Measurements from ENCODE around the gene UPK3A.
A peak's percentile ranks its signal among the peaks of the same experiment; 100 is the strongest.

The UPK3A gene

DNA sequence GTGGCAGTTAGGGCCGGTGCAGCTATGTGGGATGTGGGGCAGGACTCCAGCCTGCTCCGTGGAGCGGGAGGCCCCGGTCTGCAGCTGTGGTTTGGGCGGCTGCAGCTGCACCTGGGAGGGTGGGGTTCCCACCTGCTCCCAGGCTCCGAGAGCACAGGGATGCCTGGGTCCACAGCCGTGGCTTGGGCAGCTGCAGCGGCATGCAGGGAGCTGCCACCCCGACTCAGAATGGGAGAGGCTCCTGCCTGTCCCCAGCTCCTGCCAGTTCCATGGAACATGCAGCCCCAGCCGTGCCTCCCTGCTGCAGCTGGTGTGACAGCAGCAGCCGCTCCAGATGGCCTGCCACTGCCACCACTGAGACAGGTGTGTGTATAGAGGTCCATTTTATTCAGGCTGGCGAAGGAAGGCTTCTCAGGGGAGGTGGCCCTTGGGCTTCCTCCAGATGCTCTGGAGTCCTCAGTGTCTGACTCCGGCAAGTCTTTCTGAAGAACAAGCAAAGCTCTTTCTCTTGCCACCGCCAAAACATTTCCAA lies 21.8 kb upstream of the UPK3A start:
- H3K27me3 ChIP-seq (ENCODE audit: control insufficient read depth in 3 of 3, insufficient read depth in 3 of 3, low read depth in 1 of 3, low read length in 3 of 3): peaks cover 0 to 19% (median 0%) of the 10 kb centered on the region in 3 experiments
- H4K91ac ChIP-seq (ENCODE audit: low read depth, low read length, poor library complexity): no peak overlapping the region
- H3K9ac ChIP-seq (ENCODE audit: low read depth, low read length, poor library complexity): no peak overlapping the region
- peak overlapping the region; percentile 47 for H2AK5ac ChIP-seq (ENCODE audit: low read depth, low read length)
- no peak overlapping the region for H3K4me3 ChIP-seq (ENCODE audit: low read length in 2 of 2)
- H3K4me2 ChIP-seq (ENCODE audit: insufficient read depth, low read length, poor library complexity, severe bottlenecking): no peak overlapping the region
- H2BK5ac ChIP-seq (ENCODE audit: low read length): no peak overlapping the region
- no peak overlapping the region for H2BK12ac ChIP-seq (ENCODE audit: low read length)
- H3K4me1 ChIP-seq (ENCODE audit: control insufficient read depth in 2 of 2, insufficient read depth in 1 of 2, low read depth in 1 of 2, low read length in 2 of 2): peaks cover 1 to 7% of the 10 kb centered on the region in 2 donors
- no peaks in the 10 kb centered on the region for H3K9me3 ChIP-seq (replicated peaks in 1 of 2; ENCODE audit: control insufficient read depth in 2 of 2, insufficient read depth in 1 of 2, low read depth in 1 of 2, low read length in 2 of 2)
- no peak overlapping the region for H3K14ac ChIP-seq (ENCODE audit: low read length)
- H2BK120ac ChIP-seq (ENCODE audit: low read depth, low read length): no peak overlapping the region
- H2AFZ ChIP-seq (ENCODE audit: low read length): no peak overlapping the region
- no peaks in the 10 kb centered on the region for H3K36me3 ChIP-seq (replicated peaks in 1 of 2; ENCODE audit: control insufficient read depth in 2 of 2, insufficient read depth in 2 of 2, low read length in 2 of 2)
- no peak overlapping the region for H4K8ac ChIP-seq (ENCODE audit: low read depth, low read length)
- no peak overlapping the region for H3K4ac ChIP-seq (ENCODE audit: low read length)
- DNase-seq (ENCODE audit: low spot score): no peak
- H2BK15ac ChIP-seq (ENCODE audit: low read length): peak overlapping the region; percentile 17
- no peak overlapping the region for H3K23ac ChIP-seq (ENCODE audit: low read depth, low read length, poor library complexity)
- no CpG with 5 or more reads among the region's 14 CpGs for WGBS, 2 donors (ENCODE audit: extremely low coverage in 2 of 2, insufficient read length in 2 of 2, insufficient replicate concordance in 1 of 2)
- H3K27ac ChIP-seq (replicated peaks; ENCODE audit: low read length): no peak overlapping the region
- peak overlapping the region; percentile 8 for H3K18ac ChIP-seq (ENCODE audit: low read length)
- no peaks in the 10 kb centered on the region for H3K79me1 ChIP-seq (ENCODE audit: low read depth, low read length)

DNA sequence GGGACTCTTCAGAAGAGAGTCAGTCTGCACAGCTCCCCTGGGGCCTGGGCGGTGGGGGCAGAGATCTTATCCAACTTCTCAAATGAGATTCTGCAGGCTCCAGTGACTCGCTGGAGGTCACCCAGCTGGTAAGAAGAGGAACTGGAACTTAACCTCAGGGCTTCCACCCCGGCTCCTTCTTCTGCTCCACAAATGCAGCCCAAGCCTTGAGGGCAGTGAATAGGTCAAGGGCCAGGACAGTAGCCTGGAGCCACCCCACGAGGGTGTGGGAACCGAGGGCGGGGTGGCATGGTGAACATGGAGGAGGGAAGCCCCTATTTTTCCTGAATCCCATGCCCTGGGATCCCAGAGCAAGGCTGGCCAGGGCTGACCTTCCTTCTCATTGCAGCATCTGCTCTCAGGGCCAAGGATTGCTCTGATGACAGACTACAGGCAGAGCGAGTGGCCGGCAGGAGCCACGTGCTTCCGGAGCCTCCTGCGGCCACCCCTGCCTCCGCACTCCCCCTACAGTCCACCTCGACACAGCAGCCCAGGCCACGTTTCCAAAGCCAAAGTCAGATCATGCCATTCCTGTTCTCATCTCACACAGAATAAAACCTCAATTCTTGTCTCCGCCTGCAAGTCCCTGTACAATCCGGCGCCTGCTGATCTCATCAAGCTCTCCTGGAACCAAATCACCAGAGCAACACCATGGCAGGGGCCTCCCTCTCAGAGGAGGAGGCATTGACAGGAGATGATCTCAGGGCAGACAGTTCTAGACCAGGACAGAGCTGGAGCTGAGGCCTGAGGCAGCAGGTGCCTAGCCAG lies 21.1 kb upstream of the UPK3A start:
- WGBS, 2 donors (ENCODE audit: extremely low coverage in 2 of 2, insufficient read length in 2 of 2, insufficient replicate concordance in 1 of 2): no CpG with 5 or more reads among the region's 17 CpGs
- Histone ChIP-seq H3K4ac (ENCODE audit: low read length) (no peak overlapping the region), H3K36me3 (replicated peaks in 1 of 2; ENCODE audit: control insufficient read depth in 2 of 2, insufficient read depth in 2 of 2, low read length in 2 of 2) (no peaks in the 10 kb centered on the region), H3K23ac (ENCODE audit: low read depth, low read length, poor library complexity) (no peak overlapping the region), H2BK120ac (ENCODE audit: low read depth, low read length) (no peak overlapping the region), H2AFZ (ENCODE audit: low read length) (peak overlapping the region; percentile 90), H2BK12ac (ENCODE audit: low read length) (no peak overlapping the region), H3K9ac (ENCODE audit: low read depth, low read length, poor library complexity) (no peak overlapping the region), H2BK5ac (ENCODE audit: low read length) (no peak overlapping the region), H3K18ac (ENCODE audit: low read length) (peak overlapping the region; percentile 15), H2BK15ac (ENCODE audit: low read length) (peak overlapping the region; percentile 17), H4K8ac (ENCODE audit: low read depth, low read length) (no peak overlapping the region), H2AK5ac (ENCODE audit: low read depth, low read length) (peak overlapping the region; percentile 47), H4K91ac (ENCODE audit: low read depth, low read length, poor library complexity) (no peak overlapping the region), H3K79me1 (ENCODE audit: low read depth, low read length) (no peaks in the 10 kb centered on the region), H3K4me2 (ENCODE audit: insufficient read depth, low read length, poor library complexity, severe bottlenecking) (no peak overlapping the region), H3K27me3 (ENCODE audit: control insufficient read depth in 3 of 3, insufficient read depth in 3 of 3, low read depth in 1 of 3, low read length in 3 of 3) (peaks cover 0 to 19% (median 0%) of the 10 kb centered on the region in 3 experiments), H3K9me3 (replicated peaks in 1 of 2; ENCODE audit: control insufficient read depth in 2 of 2, insufficient read depth in 1 of 2, low read depth in 1 of 2, low read length in 2 of 2) (no peaks in the 10 kb centered on the region), H3K14ac (ENCODE audit: low read length) (no peak overlapping the region), H3K4me3 (ENCODE audit: low read length in 2 of 2) (no peak overlapping the region), H3K4me1 (ENCODE audit: control insufficient read depth in 2 of 2, insufficient read depth in 1 of 2, low read depth in 1 of 2, low read length in 2 of 2) (peaks cover 1 to 7% of the 10 kb centered on the region in 2 donors), H3K27ac (replicated peaks; ENCODE audit: low read length) (no peak overlapping the region)
- DNase-seq (ENCODE audit: low spot score): no peak

DNA sequence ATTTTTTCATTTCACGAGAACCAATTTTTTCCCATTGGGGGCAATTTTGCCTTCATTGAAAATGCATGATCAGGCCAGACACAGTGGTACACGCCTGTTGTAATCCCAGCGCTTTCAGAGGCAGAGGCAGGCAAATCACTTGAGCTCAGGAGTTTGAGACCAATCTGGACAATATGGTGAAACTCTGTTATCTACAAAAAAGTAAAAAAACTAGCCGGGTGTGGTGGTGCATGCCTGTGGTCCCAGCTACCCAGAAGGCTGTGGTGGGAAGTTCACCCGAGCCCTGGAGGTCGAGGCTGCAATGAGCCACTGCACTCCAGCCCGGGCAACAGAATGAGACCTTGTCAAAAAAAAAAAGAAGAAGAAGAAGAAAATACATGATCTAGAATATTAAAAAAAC lies 19.2 kb upstream of the UPK3A start:
- H2BK15ac ChIP-seq (ENCODE audit: low read length): no peak overlapping the region
- no CpG with 5 or more reads among the region's 7 CpGs for WGBS, 2 donors (ENCODE audit: extremely low coverage in 2 of 2, insufficient read length in 2 of 2, insufficient replicate concordance in 1 of 2)

DNA sequence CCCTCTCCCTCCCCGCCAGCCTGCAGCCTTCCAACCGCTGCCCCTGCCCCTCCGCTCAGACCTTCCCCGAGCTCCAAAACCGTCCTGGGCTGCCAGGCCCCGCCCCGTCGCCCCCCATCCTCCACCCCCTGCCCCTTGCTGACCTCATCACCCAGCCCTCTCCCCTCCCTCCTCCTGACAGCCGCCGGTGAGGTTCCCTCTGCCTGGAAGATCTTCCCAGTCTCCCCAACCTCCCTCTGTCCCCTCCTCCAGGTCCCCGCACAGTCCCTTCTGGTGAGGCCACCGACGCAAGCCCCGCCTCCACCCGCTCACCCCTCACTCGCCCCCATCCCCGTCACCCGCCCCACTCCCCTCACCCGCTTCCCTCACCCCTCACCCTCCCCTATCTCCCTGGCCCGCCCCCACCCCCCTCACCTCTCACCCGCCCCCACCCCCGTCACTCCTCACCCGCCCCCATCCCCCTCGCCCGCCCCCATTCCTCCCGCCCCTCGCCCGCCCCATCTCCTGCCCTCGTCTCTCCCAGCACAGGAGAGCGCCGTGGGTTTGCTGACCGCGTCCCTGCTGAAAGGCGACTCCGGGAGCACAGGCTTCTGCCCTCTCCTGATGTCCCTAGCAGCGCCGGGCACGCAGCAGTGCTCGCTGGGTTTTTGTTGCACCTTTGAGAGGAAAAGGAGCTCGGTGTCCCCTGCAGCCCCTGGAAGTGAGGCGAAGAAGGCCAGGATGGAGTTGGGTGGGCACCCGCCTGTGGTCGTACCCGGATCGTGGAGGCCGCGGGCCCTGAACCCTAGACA lies 16.4 kb upstream of the UPK3A start:
- Histone ChIP-seq H2AK5ac (ENCODE audit: low read depth, low read length) (no peak overlapping the region), H3K4me1 (ENCODE audit: control insufficient read depth in 2 of 2, insufficient read depth in 1 of 2, low read depth in 1 of 2, low read length in 2 of 2) (peaks cover 8 to 12% of the 10 kb centered on the region in 2 donors), H3K79me1 (ENCODE audit: low read depth, low read length) (peaks cover 1% of the 10 kb centered on the region), H3K9me3 (replicated peaks in 1 of 2; ENCODE audit: control insufficient read depth in 2 of 2, insufficient read depth in 1 of 2, low read depth in 1 of 2, low read length in 2 of 2) (no peaks in the 10 kb centered on the region), H3K4me3 (ENCODE audit: low read length in 2 of 2) (peak overlapping the region; percentile 64 to 82), H3K4ac (ENCODE audit: low read length) (no peak overlapping the region), H3K27ac (replicated peaks; ENCODE audit: low read length) (peak overlapping the region; percentile 93), H2BK120ac (ENCODE audit: low read depth, low read length) (no peak overlapping the region), H4K91ac (ENCODE audit: low read depth, low read length, poor library complexity) (no peak overlapping the region), H3K18ac (ENCODE audit: low read length) (peak overlapping the region; percentile 99), H3K9ac (ENCODE audit: low read depth, low read length, poor library complexity) (peak overlapping the region; percentile 83), H4K8ac (ENCODE audit: low read depth, low read length) (no peak overlapping the region), H2BK5ac (ENCODE audit: low read length) (peak overlapping the region; percentile 84), H2BK12ac (ENCODE audit: low read length) (no peak overlapping the region), H2AFZ (ENCODE audit: low read length) (peak overlapping the region; percentile 100), H3K23ac (ENCODE audit: low read depth, low read length, poor library complexity) (peak overlapping the region; percentile 77), H3K4me2 (ENCODE audit: insufficient read depth, low read length, poor library complexity, severe bottlenecking) (peak overlapping the region; percentile 91), H3K36me3 (replicated peaks in 1 of 2; ENCODE audit: control insufficient read depth in 2 of 2, insufficient read depth in 2 of 2, low read length in 2 of 2) (no peaks in the 10 kb centered on the region), H3K27me3 (ENCODE audit: control insufficient read depth in 3 of 3, insufficient read depth in 3 of 3, low read depth in 1 of 3, low read length in 3 of 3) (peaks cover 0 to 37% (median 8%) of the 10 kb centered on the region in 3 experiments), H3K14ac (ENCODE audit: low read length) (peak overlapping the region; percentile 90), H2BK15ac (ENCODE audit: low read length) (no peak overlapping the region)
- peak; percentile 89 for DNase-seq (ENCODE audit: low spot score)
- WGBS, 2 donors (ENCODE audit: extremely low coverage in 2 of 2, insufficient read length in 2 of 2, insufficient replicate concordance in 1 of 2): no CpG with 5 or more reads among the region's 47 CpGs

More for the DNA sequence above, 19.2 kb upstream of the UPK3A start:
- peaks cover 0 to 29% (median 8%) of the 10 kb centered on the region in 3 experiments for H3K27me3 ChIP-seq (ENCODE audit: control insufficient read depth in 3 of 3, insufficient read depth in 3 of 3, low read depth in 1 of 3, low read length in 3 of 3)
- no peak overlapping the region for H3K18ac ChIP-seq (ENCODE audit: low read length)
- no peak overlapping the region for H2BK120ac ChIP-seq (ENCODE audit: low read depth, low read length)
- no peaks in the 10 kb centered on the region for H3K36me3 ChIP-seq (replicated peaks in 1 of 2; ENCODE audit: control insufficient read depth in 2 of 2, insufficient read depth in 2 of 2, low read length in 2 of 2)
- H2BK12ac ChIP-seq (ENCODE audit: low read length): no peak overlapping the region
- H3K4me1 ChIP-seq (ENCODE audit: control insufficient read depth in 2 of 2, insufficient read depth in 1 of 2, low read depth in 1 of 2, low read length in 2 of 2): peaks cover 7 to 12% of the 10 kb centered on the region in 2 donors
- no peak overlapping the region for H2AK5ac ChIP-seq (ENCODE audit: low read depth, low read length)
- no peak overlapping the region for H3K27ac ChIP-seq (replicated peaks; ENCODE audit: low read length)
- H3K23ac ChIP-seq (ENCODE audit: low read depth, low read length, poor library complexity): no peak overlapping the region
- no peak for DNase-seq (ENCODE audit: low spot score)
- H2BK5ac ChIP-seq (ENCODE audit: low read length): no peak overlapping the region
- H2AFZ ChIP-seq (ENCODE audit: low read length): no peak overlapping the region
- no peak overlapping the region for H3K4me2 ChIP-seq (ENCODE audit: insufficient read depth, low read length, poor library complexity, severe bottlenecking)
- no peak overlapping the region for H4K8ac ChIP-seq (ENCODE audit: low read depth, low read length)
- no peak overlapping the region for H3K4ac ChIP-seq (ENCODE audit: low read length)
- H4K91ac ChIP-seq (ENCODE audit: low read depth, low read length, poor library complexity): no peak overlapping the region
- no peaks in the 10 kb centered on the region for H3K79me1 ChIP-seq (ENCODE audit: low read depth, low read length)
- no peaks in the 10 kb centered on the region for H3K9me3 ChIP-seq (replicated peaks in 1 of 2; ENCODE audit: control insufficient read depth in 2 of 2, insufficient read depth in 1 of 2, low read depth in 1 of 2, low read length in 2 of 2)
- no peak overlapping the region for H3K14ac ChIP-seq (ENCODE audit: low read length)
- no peak overlapping the region for H3K9ac ChIP-seq (ENCODE audit: low read depth, low read length, poor library complexity)
- no peak overlapping the region for H3K4me3 ChIP-seq (ENCODE audit: low read length in 2 of 2)

Measured in neuronal stem cell (in vitro differentiated cells).